AG08396 (cell line): ENCODE measurements around the gene NEK8.

Source experiments
- DNase-seq: peaks from one replicate; pipeline ENCODE4 v3.0.0; 2012; ENCODE audit warnings: low spot score, mixed read lengths

Gene NEK8

DNA sequence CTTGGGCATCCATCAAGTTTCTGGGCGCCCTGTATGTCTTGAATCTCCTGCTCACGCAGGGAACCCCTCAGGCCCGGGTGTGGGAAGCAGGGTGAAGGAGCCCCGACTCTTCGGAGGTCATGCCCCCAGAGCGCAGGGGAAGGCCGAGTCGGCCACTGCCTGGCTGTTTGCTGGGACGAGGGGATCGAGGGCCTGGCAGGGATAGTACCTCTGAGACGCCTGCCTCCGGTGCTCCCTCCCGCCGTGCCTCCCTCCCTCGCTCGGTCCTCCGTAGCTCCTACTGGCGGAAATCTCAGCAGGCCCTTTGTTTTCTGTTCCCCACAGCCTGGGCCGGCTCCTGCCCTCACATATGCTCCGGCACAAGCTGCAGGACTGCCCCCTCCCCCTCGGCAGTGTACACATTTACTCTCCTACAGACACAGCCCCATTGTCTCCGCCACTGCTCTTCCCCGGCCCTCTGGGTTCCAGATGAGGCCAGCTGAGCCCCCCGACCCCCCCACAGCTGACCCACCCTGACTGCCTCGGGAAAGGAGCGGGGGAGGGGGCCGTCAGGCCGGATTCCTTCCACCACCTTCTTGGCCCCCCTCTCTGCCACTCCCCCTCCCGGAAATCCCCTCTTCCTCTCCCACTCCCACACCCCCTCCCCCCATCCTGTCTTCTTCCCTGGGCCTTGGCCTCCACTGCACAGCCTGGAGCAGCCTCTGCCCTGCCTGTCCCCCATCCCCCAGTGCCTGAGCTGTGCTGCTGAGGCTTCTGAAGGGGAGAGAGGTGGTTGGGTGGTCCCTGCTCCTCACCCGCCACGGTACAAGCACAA is 16.6 kb downstream of the NEK8 start:
- DNase-seq, result peak; percentile 35

DNA sequence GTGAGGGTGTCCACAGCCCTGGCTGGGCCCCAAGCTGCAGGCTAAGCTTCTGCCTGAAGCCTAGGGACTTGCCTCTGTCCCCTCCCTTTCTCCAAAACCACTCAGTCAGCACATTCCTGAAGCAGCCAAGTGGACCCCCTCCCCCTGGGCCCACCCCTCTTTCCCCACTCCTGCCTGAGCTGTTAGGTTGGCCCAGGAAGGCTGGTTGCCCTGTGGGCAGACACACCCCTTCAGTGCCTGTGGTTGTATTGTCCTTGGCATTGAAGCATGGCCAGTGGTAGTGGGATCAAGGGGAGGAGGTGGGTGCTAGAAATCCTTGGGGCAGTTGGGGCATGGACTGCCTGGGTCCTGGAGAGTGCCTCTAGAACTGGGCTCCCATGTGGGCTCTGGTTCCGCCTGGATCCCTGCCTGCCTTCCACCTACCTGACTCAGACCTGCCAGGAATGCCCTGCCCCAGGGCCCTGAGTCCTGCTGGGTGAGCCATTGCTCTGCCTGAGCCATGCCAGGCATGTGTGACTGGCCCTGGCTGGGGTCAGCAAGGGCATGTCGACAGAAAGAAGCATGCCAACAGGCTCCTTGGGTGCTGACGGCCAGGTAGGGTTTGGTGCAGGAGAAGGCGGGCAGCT is 17.3 kb downstream of the NEK8 start:
- DNase-seq, result no peak

DNA sequence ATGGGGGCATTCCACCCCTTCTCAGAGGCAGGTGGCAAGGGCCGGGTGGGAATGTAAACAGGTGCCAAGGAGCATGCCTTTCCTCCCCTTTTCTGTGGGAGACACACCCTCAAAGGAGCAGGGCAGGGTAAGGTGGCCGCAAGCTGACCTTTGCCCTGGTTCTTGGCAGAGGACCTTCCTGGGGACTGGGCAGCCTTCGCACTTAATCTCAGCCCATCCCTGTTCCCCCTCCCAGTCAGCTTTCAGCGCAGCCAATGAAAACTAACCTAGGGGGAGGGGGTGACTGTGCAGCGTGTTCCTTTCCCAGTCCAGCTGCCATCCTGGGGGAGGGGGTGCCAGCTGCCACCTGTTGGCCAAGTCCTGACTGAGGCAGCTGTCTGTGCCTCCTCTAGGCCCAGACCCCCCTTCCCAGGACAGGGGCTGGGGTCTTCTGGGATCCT is 18.0 kb downstream of the NEK8 start:
- no peak for DNase-seq

DNA sequence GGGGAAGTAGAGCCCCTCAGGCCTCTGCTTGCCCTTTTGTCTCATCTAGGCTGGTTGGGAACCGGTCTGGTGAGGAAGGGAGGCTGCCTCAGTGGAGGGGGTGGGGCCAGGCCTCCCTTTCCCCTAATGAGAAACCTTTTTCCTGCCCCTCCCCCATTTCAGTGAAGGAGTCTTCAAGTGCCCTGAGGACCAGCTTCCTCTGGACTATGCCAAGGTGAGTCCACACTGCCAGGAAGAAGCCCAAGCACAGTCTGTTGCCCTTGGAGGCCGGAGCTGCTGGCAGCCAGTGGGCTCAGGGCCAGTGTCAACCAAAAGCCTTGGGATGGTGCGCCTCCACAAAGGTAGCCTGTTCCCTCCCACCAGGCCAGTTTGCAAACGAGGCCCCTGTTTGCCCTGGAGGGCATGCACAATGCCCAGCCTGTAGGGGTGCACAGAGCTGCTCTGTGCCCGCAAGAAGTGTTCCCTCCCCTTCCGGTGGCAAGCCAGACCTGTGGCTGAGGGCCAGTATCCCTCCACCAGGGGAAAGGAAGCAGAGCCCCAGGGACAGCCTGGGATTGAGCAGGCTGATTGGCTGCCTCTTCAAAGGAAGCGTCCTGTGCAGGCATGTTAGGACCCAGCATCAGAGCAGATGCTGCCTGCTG is 18.6 kb downstream of the NEK8 start:
- DNase-seq, result no peak

DNA sequence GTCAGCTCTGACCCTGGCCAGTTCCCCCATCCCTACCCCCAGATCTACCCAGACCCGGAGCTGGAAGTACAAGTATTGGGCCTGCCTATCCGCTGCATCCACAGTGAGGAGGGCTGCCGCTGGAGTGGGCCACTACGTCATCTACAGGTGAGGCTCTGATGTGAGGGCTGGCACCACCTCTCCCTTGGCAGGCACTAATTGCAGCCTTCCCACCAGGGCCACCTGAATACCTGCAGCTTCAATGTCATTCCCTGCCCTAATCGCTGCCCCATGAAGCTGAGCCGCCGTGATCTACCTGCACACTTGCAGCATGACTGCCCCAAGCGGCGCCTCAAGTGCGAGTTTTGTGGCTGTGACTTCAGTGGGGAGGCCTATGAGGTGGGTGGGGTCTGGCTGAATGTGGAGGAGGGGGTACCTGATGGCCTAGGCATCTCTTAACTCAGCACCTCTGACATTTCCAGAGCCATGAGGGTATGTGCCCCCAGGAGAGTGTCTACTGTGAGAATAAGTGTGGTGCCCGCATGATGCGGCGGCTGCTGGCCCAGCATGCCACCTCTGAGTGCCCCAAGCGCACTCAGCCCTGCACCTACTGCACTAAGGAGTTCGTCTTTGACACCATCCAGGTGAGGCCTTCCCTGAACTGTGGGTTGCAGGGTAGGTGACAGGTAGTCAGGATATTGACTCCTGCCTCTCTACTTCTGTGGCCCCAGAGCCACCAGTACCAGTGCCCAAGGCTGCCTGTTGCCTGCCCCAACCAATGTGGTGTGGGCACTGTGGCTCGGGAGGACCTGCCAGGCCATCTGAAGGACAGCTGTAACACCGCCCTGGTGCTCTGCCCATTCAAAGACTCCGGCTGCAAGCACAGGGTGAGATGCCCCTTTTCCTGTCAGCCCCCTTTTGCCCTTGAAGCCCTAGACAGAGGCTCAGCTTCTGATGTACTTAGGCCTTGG is 19.5 kb downstream of the NEK8 start:
- DNase-seq, result no peak

DNA sequence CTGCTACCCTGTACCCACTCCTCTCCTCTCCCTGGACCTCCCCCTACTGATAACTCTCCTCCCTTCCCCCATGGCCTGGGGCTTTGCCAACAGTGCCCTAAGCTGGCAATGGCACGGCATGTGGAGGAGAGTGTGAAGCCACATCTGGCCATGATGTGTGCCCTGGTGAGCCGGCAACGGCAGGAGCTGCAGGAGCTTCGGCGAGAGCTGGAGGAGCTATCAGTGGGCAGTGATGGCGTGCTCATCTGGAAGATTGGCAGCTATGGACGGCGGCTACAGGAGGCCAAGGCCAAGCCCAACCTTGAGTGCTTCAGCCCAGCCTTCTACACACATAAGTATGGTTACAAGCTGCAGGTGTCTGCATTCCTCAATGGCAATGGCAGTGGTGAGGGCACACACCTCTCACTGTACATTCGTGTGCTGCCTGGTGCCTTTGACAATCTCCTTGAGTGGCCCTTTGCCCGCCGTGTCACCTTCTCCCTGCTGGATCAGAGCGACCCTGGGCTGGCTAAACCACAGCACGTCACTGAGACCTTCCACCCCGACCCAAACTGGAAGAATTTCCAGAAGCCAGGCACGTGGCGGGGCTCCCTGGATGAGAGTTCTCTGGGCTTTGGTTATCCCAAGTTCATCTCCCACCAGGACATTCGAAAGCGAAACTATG is 20.4 kb downstream of the NEK8 start:
- DNase-seq, result no peak

DNA sequence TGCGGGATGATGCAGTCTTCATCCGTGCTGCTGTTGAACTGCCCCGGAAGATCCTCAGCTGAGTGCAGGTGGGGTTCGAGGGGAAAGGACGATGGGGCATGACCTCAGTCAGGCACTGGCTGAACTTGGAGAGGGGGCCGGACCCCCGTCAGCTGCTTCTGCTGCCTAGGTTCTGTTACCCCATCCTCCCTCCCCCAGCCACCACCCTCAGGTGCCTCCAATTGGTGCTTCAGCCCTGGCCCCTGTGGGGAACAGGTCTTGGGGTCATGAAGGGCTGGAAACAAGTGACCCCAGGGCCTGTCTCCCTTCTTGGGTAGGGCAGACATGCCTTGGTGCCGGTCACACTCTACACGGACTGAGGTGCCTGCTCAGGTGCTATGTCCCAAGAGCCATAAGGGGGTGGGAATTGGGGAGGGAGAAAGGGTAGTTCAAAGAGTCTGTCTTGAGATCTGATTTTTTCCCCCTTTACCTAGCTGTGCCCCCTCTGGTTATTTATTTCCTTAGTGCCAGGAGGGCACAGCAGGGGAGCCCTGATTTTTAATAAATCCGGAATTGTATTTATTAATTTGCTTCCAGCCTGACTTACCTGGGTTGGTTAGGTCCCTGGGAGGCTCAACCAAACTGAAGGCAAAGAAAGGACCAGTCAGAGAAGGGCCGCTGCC is 21.1 kb downstream of the NEK8 start:
- DNase-seq, result no peak

DNA sequence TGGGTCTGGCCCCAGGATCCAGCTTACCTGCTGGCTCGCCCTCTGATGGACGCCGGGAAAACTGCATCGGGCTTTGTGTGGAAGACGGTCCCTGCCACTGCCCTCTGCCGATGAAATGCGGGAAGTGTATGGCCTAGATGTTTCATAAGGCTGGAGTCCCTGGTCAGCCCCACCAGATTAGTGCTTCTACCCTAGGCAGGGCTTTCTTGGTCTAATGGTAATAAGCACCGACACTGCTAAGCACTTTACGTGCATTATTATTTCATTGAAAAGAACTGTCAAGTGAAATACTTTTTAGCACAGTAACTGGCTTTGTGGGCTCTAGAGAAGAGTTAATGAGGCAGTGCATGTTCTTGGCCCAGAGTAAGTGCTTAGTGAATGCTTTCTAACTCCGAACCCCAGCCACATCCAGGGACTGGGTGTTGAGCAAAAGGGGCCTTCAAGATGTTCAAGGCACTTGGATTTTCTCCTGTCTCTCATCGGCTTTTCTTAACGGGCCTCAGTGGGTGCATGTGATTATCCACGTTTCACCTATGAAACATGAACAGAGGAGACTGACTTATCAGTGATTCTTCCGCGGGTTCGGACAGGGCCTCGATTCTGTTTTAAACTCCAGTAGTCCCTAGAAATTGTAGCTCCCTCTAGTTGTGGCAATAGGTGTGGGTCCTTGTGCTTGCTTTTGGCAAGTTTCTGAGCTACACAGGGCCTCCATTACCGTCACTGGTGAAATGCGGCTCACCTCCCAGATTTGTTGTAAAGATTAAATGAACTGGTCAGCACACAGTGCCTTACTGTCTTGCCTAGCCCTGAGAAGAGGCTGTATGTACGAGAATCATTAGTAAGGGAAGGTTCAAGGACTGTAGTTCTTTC is 21.8 kb downstream of the NEK8 start:
- DNase-seq, result peak; percentile 85

DNA sequence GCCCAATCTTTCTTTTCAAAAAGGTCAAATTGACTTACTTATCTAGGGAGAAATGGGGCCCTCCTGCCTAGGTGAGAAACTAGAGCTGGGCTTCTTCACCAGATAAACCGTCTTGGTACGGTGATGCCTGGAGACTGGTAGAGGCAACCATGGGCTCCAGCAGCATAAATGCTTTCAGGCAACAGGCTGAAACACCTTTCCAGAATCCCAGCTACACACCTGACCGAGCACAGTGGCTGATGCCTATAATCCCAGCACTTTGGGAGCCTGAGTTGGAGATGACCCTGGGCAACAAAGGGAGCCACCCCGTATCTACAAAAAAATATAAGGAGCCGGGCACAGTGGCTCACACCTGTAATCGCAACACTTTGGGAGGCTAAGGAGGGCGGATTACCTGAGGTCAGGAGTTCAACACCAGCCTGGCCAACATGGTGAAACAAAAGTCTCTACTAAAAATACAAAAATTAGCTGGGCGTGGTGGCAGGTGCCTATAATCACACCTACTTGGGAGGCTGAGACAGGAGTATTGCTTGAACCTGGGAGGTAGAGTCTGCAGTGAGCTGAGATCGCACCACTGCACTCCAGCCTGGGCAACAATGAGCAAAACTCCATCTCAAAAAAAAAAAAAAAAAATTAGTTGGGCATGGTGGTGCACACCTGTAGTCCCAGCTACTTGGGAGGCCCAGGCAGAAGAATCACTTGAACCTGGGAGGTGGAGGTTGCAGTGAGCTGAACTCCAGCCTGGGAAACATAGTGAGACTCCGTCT is 23.2 kb downstream of the NEK8 start:
- DNase-seq, result no peak

DNA sequence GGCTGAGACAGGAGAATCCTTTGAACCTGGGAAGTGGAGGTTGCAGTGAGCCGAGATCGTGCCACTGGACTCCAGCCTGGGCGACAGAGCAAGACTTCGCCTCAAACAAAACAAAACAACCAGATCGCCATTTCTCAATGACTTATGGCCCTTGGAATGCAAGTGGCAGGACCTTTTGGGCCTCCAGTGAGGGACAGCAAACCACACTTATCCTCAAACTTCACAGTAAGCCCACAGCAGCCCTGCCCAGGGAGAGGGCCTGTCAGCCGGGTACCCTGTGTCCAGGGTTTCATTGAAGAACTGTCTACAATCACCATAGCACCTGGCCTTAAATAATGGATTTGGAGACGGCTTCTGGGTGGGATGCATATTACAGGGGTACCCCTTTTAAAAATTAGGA is 26.9 kb downstream of the NEK8 start:
- DNase-seq, result peak; percentile 32

DNA sequence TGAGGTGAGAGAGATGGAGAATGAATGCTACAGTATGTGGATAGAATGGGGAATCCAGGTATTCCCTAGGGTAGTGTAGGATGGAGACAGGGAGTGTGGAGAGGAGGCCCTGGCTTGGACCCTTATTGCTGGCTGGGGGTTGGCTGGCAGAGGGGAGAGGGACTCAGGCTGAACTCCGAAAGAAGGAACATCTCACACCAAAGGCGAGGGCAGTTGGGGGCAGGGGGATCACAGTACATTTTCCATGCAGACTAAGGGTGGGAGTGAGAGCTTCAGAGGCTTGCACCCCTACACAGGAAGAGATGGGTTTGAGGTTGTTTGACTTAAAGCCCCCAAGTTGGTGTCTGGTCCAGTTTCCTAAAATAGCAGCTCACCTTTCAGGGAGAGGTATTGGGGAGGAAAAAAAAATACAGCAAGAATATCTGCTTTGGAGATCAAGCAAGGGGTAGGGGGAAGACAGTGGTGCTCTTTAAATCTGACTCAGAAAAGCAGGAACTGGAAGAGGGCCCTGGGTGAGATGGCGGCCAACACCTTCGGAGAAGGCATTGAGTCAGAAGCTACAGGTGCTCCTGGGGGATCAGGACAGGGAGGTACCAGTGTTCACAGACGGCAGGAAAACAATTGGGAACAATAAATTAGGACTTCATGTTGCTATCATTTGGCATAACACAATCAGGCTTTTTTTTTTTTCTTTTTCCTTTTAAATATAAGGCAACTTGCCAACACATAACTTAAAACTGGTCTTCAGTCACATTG is 27.6 kb downstream of the NEK8 start:
- DNase-seq, result no peak

DNA sequence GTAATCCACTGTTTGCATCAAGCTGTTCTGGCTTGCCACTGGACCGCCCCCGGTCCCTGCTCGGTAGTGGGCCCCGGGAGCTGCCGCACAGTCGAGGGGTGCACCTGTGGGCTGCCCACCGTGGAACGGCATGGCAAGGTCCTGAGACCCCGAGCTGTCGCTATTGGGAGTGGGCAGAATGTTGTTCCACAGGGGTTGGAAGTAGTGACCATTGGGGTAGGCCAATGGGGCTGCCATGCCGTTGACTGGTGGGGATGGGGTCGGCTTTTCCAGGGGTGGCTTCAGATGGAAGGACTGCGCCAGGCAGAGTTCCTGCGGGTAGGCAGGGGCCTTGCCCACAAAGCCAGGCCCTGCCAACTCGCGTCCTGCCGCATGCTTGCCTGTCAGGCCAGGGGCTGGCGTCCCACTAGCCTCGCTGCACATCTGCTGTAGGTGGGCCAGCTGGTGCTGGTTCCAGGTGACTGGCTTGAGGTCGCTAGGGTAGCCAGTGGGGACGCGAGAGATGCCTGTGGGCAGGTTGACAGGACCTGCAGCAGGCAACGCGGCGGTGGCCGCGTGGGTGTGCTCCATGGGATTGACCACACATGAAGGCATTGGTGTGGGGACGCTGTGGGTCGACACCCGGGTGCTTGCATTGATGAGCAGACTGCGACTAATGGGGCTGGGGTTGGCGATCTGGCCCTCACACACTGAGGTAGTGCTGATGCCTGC is 30.0 kb downstream of the NEK8 start:
- no peak for DNase-seq

DNA sequence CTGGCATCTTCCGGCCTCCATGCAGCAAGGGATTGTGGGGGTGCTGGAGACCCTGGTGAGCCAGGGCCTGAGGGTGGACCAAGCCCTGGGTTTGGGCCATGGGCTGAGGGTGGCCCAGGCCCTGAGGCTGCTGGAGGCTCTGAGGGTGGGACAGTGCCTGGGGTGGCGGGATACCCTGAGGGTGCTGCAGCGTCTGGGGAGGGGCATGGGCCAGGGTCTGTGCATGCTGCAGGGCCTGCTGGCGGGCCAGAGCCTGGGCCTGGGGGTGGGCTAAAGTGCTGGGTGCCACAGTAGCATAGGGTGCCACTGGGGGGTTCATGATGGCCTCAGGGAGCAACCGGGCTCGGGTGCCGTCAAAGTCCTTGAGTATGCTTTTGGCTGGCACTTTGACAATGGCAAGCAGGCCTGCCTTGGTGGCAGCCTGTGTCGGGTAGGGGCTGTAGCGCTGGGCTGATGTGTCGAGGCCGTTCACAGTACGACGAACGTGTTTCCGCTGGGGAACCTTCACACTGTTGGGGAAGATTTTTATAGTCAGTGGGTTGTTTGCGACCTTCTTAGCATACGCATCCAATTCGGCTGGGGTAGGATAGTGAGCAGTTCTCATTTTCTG is 30.8 kb downstream of the NEK8 start:
- no peak for DNase-seq

DNA sequence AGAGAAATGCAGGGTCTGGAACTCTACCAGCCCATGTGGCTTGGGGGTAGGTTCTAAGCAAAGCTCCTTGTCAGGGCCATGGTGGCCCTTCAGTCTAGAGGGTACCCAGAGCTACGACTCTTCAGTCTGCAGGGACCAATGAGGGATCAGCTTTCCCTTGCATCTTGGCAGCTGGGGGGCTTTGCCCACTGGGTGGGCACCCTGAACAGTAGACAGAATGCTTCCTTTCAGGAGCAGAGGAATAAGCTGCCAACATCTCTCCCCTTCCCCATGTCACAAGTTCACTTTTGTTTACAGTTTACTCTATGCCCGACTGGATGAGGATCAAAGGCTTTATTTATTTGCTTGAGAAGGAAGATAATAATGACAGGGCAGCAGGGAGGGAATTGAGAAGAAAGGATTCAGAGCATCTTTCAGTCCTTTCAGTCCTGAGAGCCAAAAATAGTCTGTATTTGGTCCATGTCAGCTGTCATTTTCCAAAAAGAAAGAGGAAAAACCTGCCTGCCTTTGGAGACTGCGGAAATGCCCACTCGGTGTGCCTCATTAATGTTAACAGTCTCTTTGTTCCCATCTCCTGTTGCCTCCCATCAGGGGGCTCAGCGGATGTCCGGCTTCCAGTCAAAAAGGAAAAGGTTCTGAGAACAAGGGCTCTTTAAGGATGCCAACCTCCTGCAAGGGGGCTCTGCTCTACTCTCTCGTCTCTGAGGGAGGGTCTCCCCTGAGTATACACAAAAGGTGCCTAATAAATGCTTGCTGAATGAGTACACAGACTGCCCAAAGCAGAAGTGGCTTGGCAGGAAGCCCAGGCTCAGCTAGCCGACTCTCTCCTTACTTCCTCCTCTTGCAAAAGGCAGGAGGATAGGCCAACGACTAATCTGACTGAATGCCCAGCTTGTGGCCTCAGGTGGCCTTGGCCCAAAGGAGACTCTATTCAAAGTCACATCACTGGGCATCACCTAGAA is 32.3 kb downstream of the NEK8 start:
- peak; percentile 64 for DNase-seq

DNA sequence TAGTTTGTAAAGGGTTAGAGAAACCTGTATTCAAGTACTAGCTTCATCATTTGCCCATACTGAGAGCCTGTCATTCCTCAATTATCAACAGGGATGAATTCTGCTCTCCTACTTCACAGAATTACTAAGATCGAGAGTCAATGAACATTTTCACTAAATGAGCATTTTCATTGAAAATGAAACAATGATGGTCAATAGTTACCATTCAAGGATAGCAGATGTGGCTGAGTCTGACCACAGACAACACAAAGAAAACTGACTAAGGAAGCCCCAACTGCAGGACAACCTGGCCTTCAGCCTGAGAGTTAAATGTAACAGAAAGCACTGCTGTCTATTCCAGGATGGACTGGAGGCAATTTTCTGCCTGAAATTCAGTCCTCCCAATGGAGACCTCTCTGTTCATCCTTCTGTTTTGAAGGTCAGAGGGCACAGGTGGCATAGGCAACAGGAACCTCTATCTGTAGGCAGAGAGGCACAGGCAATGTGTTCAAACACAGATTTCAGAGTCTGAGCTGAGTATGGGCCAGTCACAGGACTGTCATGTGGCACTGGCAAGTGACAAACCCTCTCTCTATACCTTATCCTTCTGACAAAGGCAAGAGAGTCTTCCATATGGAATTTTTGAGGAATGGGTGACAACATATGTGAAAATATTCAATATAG is 34.7 kb downstream of the NEK8 start:
- no peak for DNase-seq
